K562 (cell line): Measurements from ENCODE around the gene CNIH3. TPM values are rescaled to one million over a fixed set of nuclear protein-coding genes. Genes with fewer than 3 reads are reported as not detected.

Experiments
- ATAC-seq: fragments of 200-7000 bp; cut with Tn5 transposase; 3 replicates; pipeline ENCODE4 v1.9.1; 2020; ENCODE audit warnings: moderate library complexity
- BruUV-seq: library from RNA; stranded (reverse); fragments of 400-500 nt; replicated peaks from 2 replicates; lab custom pipeline; 2021; lab: Mats Ljungman, UMichigan
- CTCF ChIA-PET: fragments of 300-600 bp; formaldehyde crosslinking; extraction: SDS; loops from one replicate; lab custom pipeline; 2021; ENCODE audit warnings: low intra/inter-chr PET ratio; lab: Yijun Ruan, JAX
- POLR2A ChIA-PET: fragments of 300-600, 350-650 bp; sonication (Branson Sonifier 250); formaldehyde crosslinking; extraction: SDS; loops from one replicate; lab custom pipeline; 2021; ENCODE audit warnings: antibody characterized with exemption, inconsistent platforms; lab: Yijun Ruan, JAX
- DNase-seq, 4 experiments: peaks; one replicate each; pipeline versions ENCODE4 v3.0.0 to v3.0.0-alpha.2; 2011 to 2018; ENCODE audit warnings: low spot score in 3 of 4, mixed read lengths in 3 of 4; ENCODE audit errors: extremely low read depth in 1 of 4
- FAIRE-seq: peaks from 2 replicates; lab custom pipeline; 2011; peaks lifted over from hg19 to GRCh38; lab: Jason Lieb, UNC
- H2AFZ ChIP-seq: 2 replicates; pipeline ENCODE4 v1.6.0; 2011; ENCODE audit warnings: low read depth, low read length, control low read depth, inconsistent platforms
- H3K27ac ChIP-seq: fragments of 200-600 bp; 3 replicates; pipeline ENCODE4 v1.8.0; 2011; ENCODE audit warnings: low read depth, mild to moderate bottlenecking, control low read depth, inconsistent platforms, low read length, moderate library complexity, mixed read lengths; ENCODE audit errors: extremely low read depth
- H3K27me3 ChIP-seq, 2 experiments: fragments of 300-600 bp in 1 of 2; 2 replicates in 1 of 2; 3 replicates in 1 of 2; pipeline versions ENCODE4 v1.6.0 to v1.8.0; 2011; ENCODE audit warnings: inconsistent platforms in 2 of 2, low read length in 2 of 2, mild to moderate bottlenecking in 1 of 2, mixed read lengths in 1 of 2, moderate library complexity in 1 of 2; ENCODE audit not compliant: control insufficient read depth in 2 of 2, insufficient read depth in 2 of 2
- H3K36me3 ChIP-seq: fragments of 300-600 bp; 3 replicates; pipeline ENCODE4 v1.8.0; 2011; ENCODE audit warnings: mild to moderate bottlenecking, low read length, inconsistent platforms; ENCODE audit not compliant: control insufficient read depth, insufficient read depth
- H3K4me1 ChIP-seq, 2 experiments: fragments of 200-600 bp in 1 of 2; replicated peaks in 1 of 2; 2 replicates in 1 of 2; 3 replicates in 1 of 2; pipeline versions ENCODE4 v1.5.1 to v1.8.0; 2011; ENCODE audit warnings: inconsistent platforms in 2 of 2, low read length in 2 of 2, mild to moderate bottlenecking in 1 of 2, mixed read lengths in 1 of 2, moderate library complexity in 1 of 2; ENCODE audit not compliant: control insufficient read depth in 2 of 2, insufficient read depth in 2 of 2
- H3K4me2 ChIP-seq: 2 replicates; pipeline ENCODE4 v1.6.1; 2011; ENCODE audit warnings: low read length, control low read depth, inconsistent platforms, mixed read lengths; ENCODE audit not compliant: insufficient read depth
- H3K4me3 ChIP-seq: fragments of 200-600 bp; sonication (generic), shearing (Covaris generic); 2 replicates; pipeline ENCODE4 v1.5.1; 2016; ENCODE audit warnings: control low read depth, inconsistent platforms
- H3K79me2 ChIP-seq: fragments of 200-600 bp; 3 replicates; pipeline ENCODE4 v1.8.0; 2011; ENCODE audit warnings: low read length, inconsistent platforms; ENCODE audit not compliant: control insufficient read depth, insufficient read depth
- H3K9ac ChIP-seq, 2 experiments: 2 replicates each; pipeline versions ENCODE4 v1.6.0 to v1.6.1; 2011; ENCODE audit warnings: low read depth in 2 of 2, low read length in 2 of 2, control low read depth in 1 of 2, inconsistent platforms in 1 of 2, mild to moderate bottlenecking in 1 of 2, mixed read lengths in 1 of 2; ENCODE audit not compliant: insufficient read depth in 1 of 2
- H3K9me1 ChIP-seq: one replicate; pipeline ENCODE4 v1.6.0; 2011; ENCODE audit warnings: inconsistent platforms, mild to moderate bottlenecking, low read length, moderate library complexity; ENCODE audit not compliant: control insufficient read depth, insufficient read depth
- H3K9me3 ChIP-seq: replicated peaks from 2 replicates; pipeline ENCODE4 v1.5.1; 2011; ENCODE audit warnings: low read depth, low read length, inconsistent platforms; ENCODE audit not compliant: control insufficient read depth, insufficient read depth
- H4K20me1 ChIP-seq: replicated peaks from 2 replicates; pipeline ENCODE4 v1.6.1; 2011; ENCODE audit warnings: low read length, inconsistent platforms, mixed read lengths; ENCODE audit not compliant: control insufficient read depth, insufficient read depth
- CHD2 ChIP-seq: IDR thresholded peaks from 2 replicates; pipeline ENCODE4 v1.6.1; 2011; ENCODE audit warnings: low read depth, low read length
- CREB1 ChIP-seq, 2 experiments: sonication (generic) in 1 of 2; formaldehyde crosslinking in 1 of 2; IDR thresholded peaks; 2 replicates each; pipeline versions ENCODE4 v1.6.1 to v1.8.0; 2012 to 2022; ENCODE audit warnings: inconsistent platforms in 1 of 2, mild to moderate bottlenecking in 1 of 2, missing genetic modification reagents in 1 of 2, moderate library complexity in 1 of 2
- EP400 ChIP-seq: fragments of 450-650 bp; IDR thresholded peaks from 2 replicates; pipeline ENCODE4 v1.6.1; 2017; ENCODE audit warnings: antibody characterized with exemption, mild to moderate bottlenecking, moderate library complexity
- ETV6 ChIP-seq, 3 experiments: fragments of 150-350 bp in 1 of 3; sonication (generic) in 1 of 3; formaldehyde crosslinking in 1 of 3; IDR thresholded peaks; 2 replicates each; pipeline versions ENCODE4 v1.6.1 to v1.8.0; 2014 to 2022; ENCODE audit warnings: borderline replicate concordance in 2 of 3, low read depth in 2 of 3, antibody characterized with exemption in 1 of 3, low read length in 1 of 3, mild to moderate bottlenecking in 1 of 3, missing genetic modification reagents in 1 of 3
- GTF2F1 ChIP-seq: IDR thresholded peaks from 2 replicates; pipeline ENCODE4 v1.6.1; 2011; ENCODE audit warnings: low read depth, low read length, improper control_type of control experiment
- HNRNPUL1 ChIP-seq: fragments of 200-400 bp; formaldehyde crosslinking; IDR thresholded peaks from 2 replicates; pipeline ENCODE4 v1.6.1; 2017; ENCODE audit warnings: low read length
- NR3C1 ChIP-seq: sonication (generic); formaldehyde crosslinking; IDR thresholded peaks from 2 replicates; pipeline ENCODE4 v1.8.1; 2022; ENCODE audit warnings: missing genetic modification reagents
- PHF20 ChIP-seq: fragments of 450-650 bp; IDR thresholded peaks from 2 replicates; pipeline ENCODE4 v1.6.1; 2018; ENCODE audit not compliant: partially characterized antibody
- POLR2AphosphoS5 ChIP-seq: IDR thresholded peaks from 2 replicates; pipeline ENCODE4 v1.6.1; 2011; ENCODE audit warnings: mild to moderate bottlenecking, low read depth, low read length, moderate library complexity; ENCODE audit not compliant: control insufficient read depth, insufficient read depth
- PPARD ChIP-seq: fragments of 250-450 bp; sonication (Bioruptor Pico); IDR thresholded peaks from 2 replicates; pipeline ENCODE4 v1.8.0; 2022; ENCODE audit warnings: inconsistent platforms, mild to moderate bottlenecking, moderate library complexity
- RCOR1 ChIP-seq, 2 experiments: IDR thresholded peaks; 2 replicates each; pipeline ENCODE4 v1.6.1; 2012; ENCODE audit warnings: low read depth in 2 of 2, low read length in 2 of 2, borderline replicate concordance in 1 of 2, improper control_type of control experiment in 1 of 2
- SMARCA5 ChIP-seq: fragments of 450-650 bp; IDR thresholded peaks from 2 replicates; pipeline ENCODE4 v1.6.1; 2016
- SRSF3 ChIP-seq: fragments of 200-400 bp; formaldehyde crosslinking; IDR thresholded peaks from 2 replicates; pipeline ENCODE4 v1.6.1; 2016; ENCODE audit warnings: mild to moderate bottlenecking, low read length, moderate library complexity; ENCODE audit not compliant: insufficient read depth
- SRSF9 ChIP-seq: fragments of 200-400 bp; formaldehyde crosslinking; IDR thresholded peaks from 2 replicates; pipeline ENCODE4 v1.6.1; 2017; ENCODE audit warnings: low read depth, low read length, borderline replicate concordance
- TRIM25 ChIP-seq: fragments of 450-650 bp; IDR thresholded peaks from 2 replicates; pipeline ENCODE4 v1.7.0; 2016; ENCODE audit warnings: borderline replicate concordance
- ZNF146 ChIP-seq: IDR thresholded peaks from one replicate; pipeline ENCODE4 v1.6.1; 2018; ENCODE audit warnings: missing compliant biosample characterization; ENCODE audit not compliant: unreplicated experiment
- WGBS: fragments of 100-300 bp; shearing (Covaris generic); methylation state at CpG from one replicate; pipeline ENCODE4 v1.1.6; 2016; ENCODE audit warnings: low coverage, mixed read lengths; ENCODE audit not compliant: insufficient coverage; ENCODE audit errors: missing lambda C conversion rate; 5-methylcytosine and 5-hydroxymethylcytosine counted together
- in situ Hi-C: fragments of 300-500 bp; cut with MboI; formaldehyde crosslinking; loops from 4 replicates; pipeline ENCODE4 v1.15.0; 2018; ENCODE audit warnings: inconsistent platforms, mixed read lengths
- intact Hi-C: fragments of 100-400 bp; cut with micrococcal nuclease; formaldehyde crosslinking; loops from 2 replicates; pipeline ENCODE4 v1.14.2; 2022
- polyA plus RNA-seq, 8 experiments: library from polyadenylated mRNA; depleted of rRNA in 4 of 8; stranded (reverse) in 5 of 8; unstranded in 3 of 8; fragments of >200 nt; fragmentation: Nextera tagmentation in 2 of 8; fragmentation: Illumina TruSeq in 1 of 8; extraction: Ambion mirVana in 2 of 8; extraction: Trizol in 1 of 8; gene quantifications; 2 replicates each; pipeline versions ENCODE4 v1.2.1 to v1.2.3, GENCODE V29; 2011 to 2014; ENCODE audit warnings: inconsistent platforms in 1 of 8, missing spikeins in 1 of 8
- total RNA-seq, 7 experiments: library from RNA; depleted of rRNA in 6 of 7; stranded (reverse); fragments of >200 nt in 6 of 7; fragmentation: Illumina TruSeq in 2 of 7; extraction: Trizol in 2 of 7; gene quantifications; 2 replicates each; pipeline versions ENCODE4 v1.2.1 to v1.2.3, GENCODE V29; 2011 to 2021; ENCODE audit warnings: low replicate concordance in 1 of 7

The CNIH3 gene
- total and polyA plus RNA-seq, 9 of the 15 experiments (the other 6 are each of a cell fraction or from before 2014, with no cell fraction given), result 0.14 to 1.8 (median 0.79) TPM

- H3K27me3 ChIP-seq, result no peaks in the 10 kb centered on the region; a peak in 1 of 5 replicates
- no peak overlapping the region for H2AFZ ChIP-seq
- no peaks in the 10 kb centered on the region for H3K36me3 ChIP-seq
- ATAC-seq (no peak), DNase-seq (no peak), FAIRE-seq (no peak)
- H4K20me1 ChIP-seq, result 0 out of 2 replicates have a peak, but pooled peaks cover 2% of the 10 kb centered on the region
- H3K27ac ChIP-seq, result no peak overlapping the region
- H3K9me3 ChIP-seq, result no peaks in the 10 kb centered on the region
- H3K9me1 ChIP-seq, result no peaks in the 10 kb centered on the region
- ChIA-PET POLR2A (interaction anchor here (0.6 to 0.7 kb wide), 3 partner anchors 38 to 1373 kb away, joined by 3 read pairs; no protein-coding TSS in a partner anchor), CTCF (no interaction called here)
- under 1% methylated on average over 6 of the region's 6 CpGs for WGBS
- in situ Hi-C loops (no loop called here), intact Hi-C loops (no loop called here)
- H3K4me1 ChIP-seq, result no peaks in the 10 kb centered on the region
- no peaks in the 10 kb centered on the region for H3K79me2 ChIP-seq
- H3K9ac ChIP-seq, result no peak overlapping the region
- H3K4me2 ChIP-seq, result no peak overlapping the region
- no TSS peak for BruUV-seq
- no peak overlapping the region for H3K4me3 ChIP-seq
- TF ChIP-seq GTF2F1 (no peak), ETV6 (IDR thresholded peaks at IDR 0.05; ENCODE audit: borderline replicate concordance in 1 of 2, low read depth in 2 of 2, low read length in 1 of 2) (no peak), ETV6 (CRISPR knock-in tag; IDR thresholded peaks at IDR 0.05; ENCODE audit: borderline replicate concordance) (no peak), RCOR1 (IDR thresholded peaks at IDR 0.05; ENCODE audit: borderline replicate concordance in 1 of 2, low read depth in 2 of 2, low read length in 2 of 2) (no peak), TRIM25 (no peak), SRSF9 (no peak), SMARCA5 (no peak), PPARD (CRISPR knock-in tag) (no peak), NR3C1 (CRISPR knock-in tag) (no peak), POLR2AphosphoS5 (no peak), CHD2 (no peak), HNRNPUL1 (no peak), SRSF3 (no peak), PHF20 (no peak), CREB1 (IDR thresholded peaks at IDR 0.05) (no peak), CREB1 (CRISPR knock-in tag; IDR thresholded peaks at IDR 0.05) (no peak), EP400 (no peak), ZNF146 (CRISPR knock-in tag) (no peak)
Observed at GRCh38 chr1:224727351-224728289, 111.5 kb downstream of the CNIH3 start.
